ENCODE results near the gene P3H1.

The P3H1 gene

GRCh38 chr1:42743317-42744147 lies 23.3 kb downstream of the P3H1 start:
- DNase-seq (ENCODE audit: low read depth) = no peak

GRCh38 chr1:42742617-42743316 lies 24.1 kb downstream of the P3H1 start:
- DNase-seq (ENCODE audit: low read depth) = no peak

GRCh38 chr1:42742141-42742540 lies 24.7 kb downstream of the P3H1 start:
- no peak for DNase-seq (ENCODE audit: low read depth)

GRCh38 chr1:42741706-42742105 lies 25.1 kb downstream of the P3H1 start:
- no peak for DNase-seq (ENCODE audit: low read depth)

- DNase-seq (ENCODE audit: low read depth) = no peak
These were observed 25.8 kb downstream of the P3H1 start for GRCh38 chr1:42740851-42741580.

GRCh38 chr1:42739753-42740700 lies 26.8 kb downstream of the P3H1 start, which contains the start of gene CLDN19:
TSS of gene CLDN19 (minus strand) at chr1:42740236. CDS start at chr1:42740063, 173 bp downstream.
- no peak for DNase-seq (ENCODE audit: low read depth)

GRCh38 chr1:42738678-42739226 lies 28.1 kb downstream of the P3H1 start:
- DNase-seq (ENCODE audit: low read depth) = no peak

GRCh38 chr1:42737986-42738677 lies 28.7 kb downstream of the P3H1 start:
- no peak for DNase-seq (ENCODE audit: low read depth)

- no peak for DNase-seq (ENCODE audit: low read depth)
These were observed 29.6 kb downstream of the P3H1 start for GRCh38 chr1:42737257-42737656.

- no peak for DNase-seq (ENCODE audit: low read depth)
These were observed 30.1 kb downstream of the P3H1 start for GRCh38 chr1:42736571-42737200.

- DNase-seq (ENCODE audit: low read depth) = no peak
These were observed 30.7 kb downstream of the P3H1 start for GRCh38 chr1:42736152-42736551.

- no peak for DNase-seq (ENCODE audit: low read depth)
These were observed 31.2 kb downstream of the P3H1 start for GRCh38 chr1:42735477-42736105.

- DNase-seq (ENCODE audit: low read depth) = no peak
These were observed 31.8 kb downstream of the P3H1 start for GRCh38 chr1:42735056-42735455.

- no peak for DNase-seq (ENCODE audit: low read depth)
These were observed 32.4 kb downstream of the P3H1 start for GRCh38 chr1:42734201-42735035.

- DNase-seq (ENCODE audit: low read depth) = no peak
These were observed 33.2 kb downstream of the P3H1 start for GRCh38 chr1:42733415-42734200.

GRCh38 chr1:42732126-42732680 lies 34.6 kb downstream of the P3H1 start:
- DNase-seq (ENCODE audit: low read depth) = no peak

- DNase-seq (ENCODE audit: low read depth) = no peak
These were observed 35.2 kb downstream of the P3H1 start for GRCh38 chr1:42731585-42731984.

GRCh38 chr1:42730988-42731387 lies 35.8 kb downstream of the P3H1 start:
- DNase-seq (ENCODE audit: low read depth) = no peak
